Right cardiac atrium (tissue), 5 donors: ENCODE measurements around the gene CCDC190. TPM values are rescaled to one million over a fixed set of nuclear protein-coding genes. Genes with fewer than 3 reads are reported as not detected.
A peak's percentile ranks its signal among the peaks of the same experiment; 100 is the strongest.
"Not testable (repeated sequence)": the region's sequence is repeated elsewhere in the genome, so short reads cannot be mapped to it uniquely, and the experiment has no call there.

Experiments
- ATAC-seq, 2 donors: fragments of 200-7000 bp; cut with Tn5 transposase; one replicate each; pipeline versions ENCODE4 v1.8.0 to v1.9.1; 2020; ENCODE audit warnings: moderate library complexity in 2 of 2, mild to moderate bottlenecking in 1 of 2
- DNase-seq, 3 donors: peaks; one replicate each; pipeline ENCODE4 v3.0.0-alpha.2; 2020
- H3K27ac ChIP-seq: one replicate; pipeline ENCODE4 v1.5.1; 2013; ENCODE audit warnings: mild to moderate bottlenecking, low read length, control low read depth, moderate library complexity
- H3K27me3 ChIP-seq: one replicate; pipeline ENCODE4 v1.6.1; 2013; ENCODE audit not compliant: control insufficient read depth, insufficient read depth
- H3K4me1 ChIP-seq: one replicate; pipeline ENCODE4 v1.6.1; 2013; ENCODE audit warnings: low read length; ENCODE audit not compliant: control insufficient read depth, insufficient read depth
- H3K4me3 ChIP-seq: one replicate; pipeline ENCODE4 v1.5.1; 2013; ENCODE audit warnings: low read length, control low read depth
- H3K9me3 ChIP-seq: one replicate; pipeline ENCODE4 v1.6.1; 2013; ENCODE audit warnings: low read length; ENCODE audit not compliant: control insufficient read depth
- WGBS: extraction: QIAGEN DNeasy Blood & Tissue Kit; methylation state at CpG from one replicate; pipeline ENCODE4 v1.1.7; 2013; 5-methylcytosine and 5-hydroxymethylcytosine counted together
- intact Hi-C, 4 donors: fragments of 100-400 bp; cut with DNase I; formaldehyde crosslinking; loops; one replicate each; pipeline versions ENCODE4 v1.11.0 to v1.14.0; 2022 to 2023
- polyA plus RNA-seq: library from polyadenylated mRNA; stranded (reverse); fragments of 200-250 nt; gene quantifications from one replicate; pipeline ENCODE4 v1.2.3, GENCODE V29; 2013
- total RNA-seq, 4 donors: library from RNA; stranded (reverse); fragmentation: NEBNext Ultra II Directional; extraction: Animal tissue kit (Norgen Biotek cat#: 25700); gene quantifications; one replicate each; pipeline ENCODE4 v1.2.1, GENCODE V29; 2021
- donor health status: healthy with polysubstance abuse.
- donor health status: DM: no; HTN: yes; CAD: no.
- donor health status: DM: no; HTN: no; CAD: no.
- donor health status: DM: no; HTN: yes; CAD: no; lungs with severe emphysema.
- donor health status: DM: yes; HTN: yes; CAD: no.

The CCDC190 gene
- total and polyA plus RNA-seq, 5 donors = 0.11 to 0.32 (median 0.26) TPM; not detected in 1

DNA sequence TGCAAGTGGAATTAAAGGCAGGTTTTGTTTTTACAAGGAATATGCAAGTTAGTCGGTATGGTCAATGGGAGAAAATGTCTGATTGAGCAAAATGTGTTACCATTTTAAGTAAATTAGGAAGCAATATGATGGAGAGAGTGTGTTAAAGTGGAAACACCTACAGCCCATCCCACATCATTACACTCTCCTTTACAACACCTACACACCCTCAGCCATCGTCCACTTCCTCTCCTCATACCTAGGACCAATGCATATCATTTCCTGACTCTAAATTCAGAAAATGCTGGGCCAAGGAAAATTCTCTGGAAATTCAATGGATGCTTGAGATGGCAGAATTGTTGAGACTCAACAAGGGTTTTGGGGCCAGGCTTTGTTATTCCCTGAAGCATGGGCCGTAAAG, 16.4 kb upstream of the CCDC190 start:
- no peak for ATAC-seq
- Histone ChIP-seq H3K4me3 (no peak overlapping the region), H3K9me3 (no peaks in the 10 kb centered on the region), H3K4me1 (no peaks in the 10 kb centered on the region), H3K27ac (no peak overlapping the region), H3K27me3 (no peaks in the 10 kb centered on the region)
- WGBS = 85% methylated on average over 3 of the region's 3 CpGs
- no peak for DNase-seq
- intact Hi-C loops = loop anchor here (5.0 to 10.0 kb wide), 6 partner anchors 187 to 437 kb away; partner anchors contain the start of gene RGS4 (in 3 of the 4)

DNA sequence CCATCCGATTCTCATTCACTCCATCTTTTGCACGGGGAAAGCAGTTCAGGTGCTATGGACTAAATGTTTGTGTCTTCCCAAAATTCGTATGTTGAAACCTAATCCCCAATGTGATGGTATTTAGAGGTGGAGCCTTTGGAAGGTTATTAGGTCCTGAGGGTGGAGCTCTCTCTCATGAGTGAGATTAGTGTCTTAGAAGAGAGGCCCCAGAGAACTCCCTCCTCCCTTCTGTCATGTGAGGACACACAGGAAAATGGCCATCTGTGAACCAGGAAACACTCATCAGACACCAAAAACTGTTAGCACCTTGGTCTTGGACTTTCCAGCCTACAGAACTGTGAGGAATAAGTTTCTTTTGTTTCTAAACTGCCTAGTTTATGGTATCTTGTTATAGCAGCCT, 15.8 kb upstream of the CCDC190 start:
- Histone ChIP-seq H3K27ac (no peak overlapping the region), H3K27me3 (no peaks in the 10 kb centered on the region), H3K4me3 (no peak overlapping the region), H3K9me3 (no peaks in the 10 kb centered on the region), H3K4me1 (no peaks in the 10 kb centered on the region)
- WGBS = 50% methylated on average over 3 of the region's 3 CpGs
- intact Hi-C loops = loop anchor here (5.0 to 10.0 kb wide), 6 partner anchors 188 to 438 kb away; partner anchors contain the start of gene RGS4 (in 3 of the 4)
- no peak for ATAC-seq
- no peak for DNase-seq

DNA sequence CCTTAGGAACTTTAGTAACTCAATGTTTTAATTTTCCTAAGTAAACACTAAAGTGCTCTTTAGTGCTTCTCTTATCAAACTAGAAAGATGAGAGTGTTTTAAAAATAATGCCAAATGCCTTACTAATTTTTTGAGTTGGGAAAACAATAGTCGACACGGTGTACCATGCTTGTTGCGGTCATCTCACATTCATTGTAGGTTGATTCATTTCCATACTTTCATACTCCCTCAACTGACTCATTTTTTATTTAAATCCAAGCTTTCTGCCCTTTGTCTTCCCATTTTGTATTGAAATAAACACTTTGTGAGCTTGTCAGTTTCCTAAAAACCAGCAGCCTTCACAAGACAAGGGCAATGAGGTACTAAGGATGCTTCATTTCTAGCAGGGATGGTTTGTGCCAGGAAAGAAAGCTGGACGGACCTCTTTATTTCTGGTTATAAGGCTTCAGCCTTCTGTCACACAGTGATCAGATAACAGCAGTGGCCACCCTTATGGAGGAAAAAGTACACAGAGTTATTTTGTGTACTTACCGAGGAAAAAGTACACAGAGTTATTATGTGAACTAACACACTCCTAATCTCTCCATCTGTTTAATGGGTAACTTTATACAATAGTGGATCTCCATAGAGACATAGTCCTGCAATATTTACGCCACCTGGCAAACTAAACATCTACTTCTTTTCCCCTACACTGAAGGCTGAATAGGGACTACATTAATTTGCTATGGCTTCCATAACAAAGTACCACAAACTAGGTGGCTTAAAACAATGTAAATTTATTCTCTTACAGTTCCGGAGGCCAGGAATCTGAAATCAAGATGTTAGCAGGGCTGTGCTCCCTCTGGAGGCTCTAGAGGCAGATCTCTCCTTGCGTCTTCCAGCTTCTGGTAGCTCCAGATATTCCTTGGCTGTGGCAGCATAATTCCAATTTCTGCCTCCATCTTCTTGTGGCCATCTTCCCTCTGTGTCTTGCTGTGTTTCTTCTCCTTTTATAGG, 13.0 kb upstream of the CCDC190 start:
- Histone ChIP-seq H3K9me3 (no peaks in the 10 kb centered on the region), H3K27ac (no peak overlapping the region), H3K4me1 (no peaks in the 10 kb centered on the region), H3K4me3 (no peak overlapping the region), H3K27me3 (no peaks in the 10 kb centered on the region)
- no peak for ATAC-seq
- intact Hi-C loops = loop anchor here in 2 of 4 donors (10.0 kb wide), 3 partner anchors 191 to 441 kb away; partner anchors contain the start of gene RGS4 (in 1 of the 2)
- 72% methylated on average over 8 of the region's 8 CpGs for WGBS
- no peak for DNase-seq

DNA sequence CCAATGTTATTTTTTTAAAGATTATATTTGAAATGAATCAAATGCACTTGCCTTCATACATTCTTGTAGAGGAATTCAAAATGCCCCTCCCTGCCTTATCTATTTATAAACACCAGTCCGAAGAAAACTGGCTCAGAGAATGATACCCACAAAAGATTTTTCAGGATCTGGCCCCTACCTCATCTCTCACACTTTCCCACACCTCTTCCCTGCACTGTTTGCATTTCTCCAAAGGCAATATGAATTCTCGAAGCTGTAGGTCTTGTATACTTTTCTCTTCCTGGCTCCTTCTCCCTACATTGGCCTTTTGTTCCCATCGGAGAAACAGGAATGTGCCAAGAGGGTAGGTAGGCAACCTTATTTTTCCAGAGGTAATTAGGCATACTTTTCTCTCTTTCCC, 12.0 kb upstream of the CCDC190 start:
- no peak overlapping the region for H3K27ac ChIP-seq
- WGBS = 56% methylated on average over 3 of the region's 3 CpGs
- no peaks in the 10 kb centered on the region for H3K4me1 ChIP-seq
- ATAC-seq (no peak), DNase-seq (no peak)
- no peaks in the 10 kb centered on the region for H3K9me3 ChIP-seq
- intact Hi-C loops = loop anchor here in 2 of 4 donors (10.0 kb wide), 3 partner anchors 192 to 442 kb away; partner anchors contain the start of gene RGS4 (in 1 of the 2)
- H3K4me3 ChIP-seq = no peak overlapping the region
- H3K27me3 ChIP-seq = no peaks in the 10 kb centered on the region

DNA sequence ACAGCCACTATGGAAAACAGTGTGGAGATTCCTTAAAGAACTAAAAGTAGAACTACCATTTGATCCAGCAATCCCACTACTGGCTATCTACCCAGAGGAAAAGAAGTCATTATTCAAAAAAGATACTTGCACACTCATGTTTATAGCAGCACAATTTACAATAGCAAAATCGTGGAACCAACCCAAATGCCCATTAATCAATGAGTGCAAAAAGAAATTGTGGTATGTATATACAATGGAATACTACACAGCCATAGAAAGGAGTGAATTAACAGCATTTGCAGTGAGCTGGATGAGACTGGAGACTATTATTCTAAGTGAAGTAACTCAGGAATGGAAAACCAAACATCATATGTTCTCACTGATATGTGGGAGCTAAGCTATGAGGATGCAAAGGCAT, 10.4 kb upstream of the CCDC190 start:
- ATAC-seq = not testable (repeated sequence)

DNA sequence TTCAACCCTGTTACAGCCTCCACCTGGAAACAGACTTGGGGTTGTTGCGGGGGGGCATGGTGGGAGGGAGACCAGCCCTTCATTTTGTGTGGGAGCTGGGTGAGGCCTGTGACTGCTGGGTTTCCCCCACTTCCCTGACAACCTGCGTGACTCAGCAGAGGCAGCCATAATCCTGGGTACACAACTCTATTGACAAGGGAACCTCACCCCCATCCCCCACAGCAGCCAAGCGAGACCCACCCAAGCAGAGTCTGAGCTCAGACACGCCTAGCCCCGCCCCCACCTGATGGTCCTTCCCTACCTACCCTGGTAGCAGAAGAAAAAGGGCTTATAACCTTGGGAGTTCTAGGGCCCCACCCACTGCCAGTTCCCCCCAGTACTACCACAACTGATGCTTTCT, 8.0 kb upstream of the CCDC190 start:
- ATAC-seq = no peak
- H3K9me3 ChIP-seq = no peaks in the 10 kb centered on the region
- DNase-seq = no peak
- 82% methylated on average over 5 of the region's 5 CpGs for WGBS
- no peaks in the 10 kb centered on the region for H3K4me1 ChIP-seq
- H3K27ac ChIP-seq = no peak overlapping the region
- H3K27me3 ChIP-seq = no peaks in the 10 kb centered on the region
- intact Hi-C loops = no loop called here
- H3K4me3 ChIP-seq = no peak overlapping the region

More for the DNA sequence above, 10.4 kb upstream of the CCDC190 start:
- WGBS = 58% methylated on average over 1 of the region's 1 CpG
- H3K27ac ChIP-seq, DNase-seq, H3K27me3 ChIP-seq, H3K9me3 ChIP-seq, H3K4me1 ChIP-seq, H3K4me3 ChIP-seq: not testable (repeated sequence)
- intact Hi-C loops = loop anchor here in 2 of 4 donors (10.0 kb wide), 3 partner anchors 193 to 443 kb away; partner anchors contain the start of gene RGS4 (in 1 of the 2)

DNA sequence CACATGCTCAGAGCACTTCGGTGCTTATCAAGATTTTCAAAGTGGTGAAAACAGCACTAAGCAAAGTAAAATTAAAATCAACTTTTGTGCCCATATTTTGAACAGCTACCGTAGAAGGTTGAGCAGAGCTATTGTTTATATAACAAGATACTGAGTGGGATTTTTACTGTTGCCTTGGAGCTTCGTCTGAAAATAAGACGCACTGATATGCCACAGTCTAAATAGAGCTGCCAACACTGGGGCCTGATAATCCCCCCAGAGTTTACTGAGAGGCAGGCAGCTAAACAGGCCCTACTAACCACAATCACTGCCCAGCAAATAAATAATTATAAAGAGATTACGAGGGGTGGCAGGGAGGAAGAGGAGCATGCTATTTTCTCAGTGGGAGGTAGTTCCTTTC, 650 bp upstream of the CCDC190 start:
- 34% methylated on average over 5 of the region's 5 CpGs for WGBS
- Histone ChIP-seq H3K4me1 (peaks cover 7% of the 10 kb centered on the region), H3K27me3 (no peaks in the 10 kb centered on the region), H3K9me3 (no peaks in the 10 kb centered on the region), H3K27ac (peak overlapping the region; percentile 67), H3K4me3 (no peak overlapping the region)
- ATAC-seq (peak in 1 of 2 donors; percentile 42), DNase-seq (no peak)
- intact Hi-C loops = no loop called here

DNA sequence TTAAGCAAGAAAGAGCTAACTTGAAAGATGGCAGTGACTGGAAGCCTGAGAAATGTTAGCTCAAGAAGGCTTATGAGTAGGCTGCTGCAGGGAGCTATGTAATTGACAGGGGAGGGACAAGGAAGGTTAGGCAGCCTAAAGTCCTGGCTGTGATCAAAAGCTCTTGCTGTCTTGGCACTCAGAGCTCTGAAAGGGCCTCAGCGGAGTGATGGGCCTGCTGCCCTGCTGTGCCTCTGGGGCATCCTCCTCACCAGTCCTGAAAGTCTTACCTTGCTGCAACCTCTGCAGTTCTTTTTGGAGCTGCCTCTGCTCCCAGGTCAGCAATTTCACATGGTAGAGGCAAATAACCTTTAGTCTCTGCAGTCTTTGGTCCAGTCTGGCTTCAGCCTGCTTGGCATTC, 1.8 kb downstream of the CCDC190 start:
- intact Hi-C loops = loop anchor here in 2 of 4 donors (5.0 to 10.0 kb wide), 2 partner anchors 453 to 456 kb away; no protein-coding TSS in a partner anchor
- ATAC-seq (no peak), DNase-seq (no peak)
- Histone ChIP-seq H3K4me3 (no peak overlapping the region), H3K27ac (no peak overlapping the region), H3K9me3 (no peaks in the 10 kb centered on the region), H3K4me1 (peaks cover 7% of the 10 kb centered on the region), H3K27me3 (no peaks in the 10 kb centered on the region)
- 69% methylated on average over 1 of the region's 1 CpG for WGBS

DNA sequence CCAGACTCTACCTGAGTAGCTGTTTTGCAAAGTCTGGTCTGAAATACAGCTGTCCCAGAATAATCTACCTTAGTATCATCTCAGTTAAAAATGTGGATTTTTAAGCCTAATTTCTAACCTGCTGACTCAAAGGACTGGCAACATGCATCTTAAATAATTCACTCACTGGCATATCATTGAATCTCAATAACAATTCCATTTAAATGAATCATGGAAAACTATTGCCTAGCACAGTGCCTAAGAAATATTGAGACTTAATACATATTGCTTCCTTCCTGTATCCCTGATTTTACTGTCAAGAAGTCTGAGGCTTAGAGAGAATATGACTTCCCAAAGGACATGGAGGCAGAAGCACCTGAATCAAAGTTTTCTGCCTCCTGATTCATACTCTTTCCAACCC, 3.1 kb downstream of the CCDC190 start:
- H3K9me3 ChIP-seq = no peaks in the 10 kb centered on the region
- H3K4me1 ChIP-seq = peaks cover 7% of the 10 kb centered on the region
- H3K4me3 ChIP-seq = no peak overlapping the region
- no peak overlapping the region for H3K27ac ChIP-seq
- intact Hi-C loops = loop anchor here in 2 of 4 donors (5.0 to 10.0 kb wide), 2 partner anchors 454 to 457 kb away; no protein-coding TSS in a partner anchor
- DNase-seq = no peak
- H3K27me3 ChIP-seq = no peaks in the 10 kb centered on the region
- no peak for ATAC-seq

DNA sequence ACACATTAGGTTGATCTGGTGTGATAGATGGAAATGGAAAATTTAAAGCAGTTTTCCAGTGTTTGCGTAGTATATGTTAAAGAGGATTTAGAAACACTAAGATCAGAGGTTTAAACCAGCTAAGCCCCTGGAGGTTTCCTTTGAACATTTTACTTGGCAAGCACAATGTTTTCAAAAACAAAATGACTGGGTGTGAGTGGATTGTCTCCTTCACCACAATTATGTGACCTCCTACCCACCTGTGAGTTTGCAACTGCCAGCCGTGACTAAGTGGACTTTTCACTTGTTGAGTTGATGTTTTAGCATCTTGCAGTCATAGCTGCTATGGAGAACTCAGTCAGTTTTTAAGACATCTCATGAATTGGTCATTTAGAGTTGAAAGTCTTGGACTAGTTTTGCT, 4.7 kb downstream of the CCDC190 start:
- no peak overlapping the region for H3K27ac ChIP-seq

More for the DNA sequence above, 4.7 kb downstream of the CCDC190 start:
- peaks cover 3% of the 10 kb centered on the region for H3K4me1 ChIP-seq
- H3K9me3 ChIP-seq = no peaks in the 10 kb centered on the region
- 81% methylated on average over 2 of the region's 2 CpGs for WGBS
- no peak for DNase-seq
- intact Hi-C loops = loop anchor here in 2 of 4 donors (5.0 to 10.0 kb wide), 2 partner anchors 456 to 459 kb away; no protein-coding TSS in a partner anchor
- no peaks in the 10 kb centered on the region for H3K27me3 ChIP-seq
- no peak for ATAC-seq
- no peak overlapping the region for H3K4me3 ChIP-seq
